Measurements from ENCODE around the gene FBXO36. TPM values are rescaled to one million over a fixed set of nuclear protein-coding genes. Genes with fewer than 3 reads are reported as not detected.

Gene FBXO36
- total and polyA plus RNA-seq, 2 experiments from 2014 or later: 5.8 to 7.6 TPM

- Histone ChIP-seq H3K4me2 (no peak overlapping the region), H3K4me1 (ENCODE audit: insufficient read depth) (no peaks in the 10 kb centered on the region), H4K20me1 (replicated peaks; ENCODE audit: insufficient read depth) (no peaks in the 10 kb centered on the region; the same call in 1 of the 2 replicates), H3K27ac (ENCODE audit: low read depth) (no peak overlapping the region), H3K4me3 (no peak overlapping the region), H3K79me2 (replicated peaks; ENCODE audit: insufficient read depth) (no peaks in the 10 kb centered on the region), H2AFZ (no peak overlapping the region), H3K36me3 (ENCODE audit: insufficient read depth) (no peaks in the 10 kb centered on the region), H3K27me3 (ENCODE audit: insufficient read depth) (no peaks in the 10 kb centered on the region), H3F3A (replicated peaks; ENCODE audit: low read depth) (no peaks in the 10 kb centered on the region), H3K9me2 (ENCODE audit: insufficient read depth) (no peaks in the 10 kb centered on the region)
- no peaks in the 10 kb centered on the region for H3K36me3 Mint-ChIP-seq (ENCODE audit: low read depth)
- H3K27me3 Mint-ChIP-seq (ENCODE audit: insufficient read depth, low read depth, poor library complexity): peaks cover 4% of the 10 kb centered on the region
- ATAC-seq (no peak), DNase-seq (ENCODE audit: low spot score) (no peak)
- no peaks in the 10 kb centered on the region for H3K9me3 Mint-ChIP-seq
- H3K4me3 Mint-ChIP-seq: no peak overlapping the region
- TF ChIP-seq ZNF114 (CRISPR knock-in tag; IDR thresholded peaks at IDR 0.05) (no peak), CREB1 (CRISPR knock-in tag; IDR thresholded peaks at IDR 0.05; ENCODE audit: low read depth) (no peak), ETS1 (IDR thresholded peaks at IDR 0.05) (no peak), ZNF331 (CRISPR knock-in tag; IDR thresholded peaks at IDR 0.05; ENCODE audit: low read depth) (no peak), EZH2phosphoT487 (IDR thresholded peaks at IDR 0.05; ENCODE audit: unreplicated experiment) (no peak), REST (IDR thresholded peaks at IDR 0.05; ENCODE audit: unreplicated experiment) (no peak), EZH2 (IDR thresholded peaks at IDR 0.05; ENCODE audit: low read depth, unreplicated experiment) (no peak), POLR2AphosphoS5 (IDR thresholded peaks at IDR 0.05; ENCODE audit: low read depth) (no peak), ZNF462 (CRISPR knock-in tag; IDR thresholded peaks at IDR 0.05) (no peak), CTCF (conservative IDR thresholded peaks at IDR 0.05; ENCODE audit: low read depth in 2 of 2) (no peak), JUNB (IDR thresholded peaks at IDR 0.05; ENCODE audit: unreplicated experiment) (no peak), NANOG (IDR thresholded peaks at IDR 0.05; ENCODE audit: borderline replicate concordance) (no peak), STAT1 (IDR thresholded peaks at IDR 0.05; ENCODE audit: unreplicated experiment) (no peak)
- H3K27ac Mint-ChIP-seq: no peak overlapping the region
- 0 out of 3 replicates have a peak, but pooled peaks cover 2% of the 10 kb centered on the region for H3K4me1 Mint-ChIP-seq
These were observed 125.8 kb downstream of the FBXO36 start for GRCh38 chr2:230048010-230048671.
